Myocyte (in vitro differentiated cells): ENCODE results near the gene UBQLN4. TPM values are rescaled to one million over a fixed set of nuclear protein-coding genes. Genes with fewer than 3 reads are reported as not detected.

Experiments used
- DNase-seq: peaks from one replicate; pipeline ENCODE4 v3.0.0-alpha.2; 2012; ENCODE audit warnings: low read depth
- total RNA-seq: library from RNA; depleted of rRNA; stranded (reverse); fragments of >200 nt; gene quantifications from 2 replicates; pipeline ENCODE4 v1.2.3, GENCODE V29; 2014

UBQLN4 gene
- total RNA-seq, 1 donor from 2014 or later: 65.3 TPM

DNA sequence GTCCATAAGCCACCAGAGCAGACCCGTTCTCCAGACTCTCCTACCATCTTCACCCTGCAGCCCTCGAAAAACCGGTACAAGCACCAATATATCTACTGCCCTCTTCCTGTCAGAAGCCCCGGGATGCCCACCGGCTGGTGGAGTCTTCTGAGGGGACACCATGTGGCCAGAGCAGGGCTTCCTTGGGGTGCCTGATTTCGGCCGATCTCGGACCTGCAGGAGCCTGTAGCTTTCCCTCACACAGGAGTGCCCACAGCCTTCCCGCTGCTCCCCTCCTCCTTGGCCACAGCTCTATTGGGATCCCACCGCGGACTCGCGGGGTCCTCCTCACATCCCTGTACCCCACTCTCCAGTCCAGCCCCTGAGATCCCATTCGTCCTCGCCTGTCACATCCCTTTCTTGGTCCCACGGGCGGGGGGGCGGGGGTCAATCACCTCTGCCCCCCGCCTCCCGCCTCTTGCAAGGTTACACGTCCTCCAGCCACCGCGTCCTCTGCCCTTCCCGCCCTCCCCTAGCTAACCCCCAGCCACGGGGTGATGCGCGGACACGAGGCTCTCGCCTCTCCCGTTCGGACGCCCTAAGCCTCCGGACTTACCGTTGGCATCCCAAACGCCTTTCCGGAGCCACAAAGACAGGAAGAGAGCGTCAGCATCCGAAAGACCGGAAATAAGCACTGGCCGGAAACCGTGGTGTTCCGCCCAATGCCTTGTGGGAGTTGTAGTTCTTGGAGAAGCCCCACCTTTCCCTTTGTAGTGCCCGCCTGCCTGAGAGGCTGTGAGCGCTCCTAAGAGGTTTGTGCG lies 33.1 kb downstream of the UBQLN4 start, which contains the start of gene SSR2:
Gene SSR2, minus strand, starts transcription at position 659 of the 800 bp plus-strand sequence. CDS start 784 bp downstream, outside the sequence.
- DNase-seq: peak; percentile 93

DNA sequence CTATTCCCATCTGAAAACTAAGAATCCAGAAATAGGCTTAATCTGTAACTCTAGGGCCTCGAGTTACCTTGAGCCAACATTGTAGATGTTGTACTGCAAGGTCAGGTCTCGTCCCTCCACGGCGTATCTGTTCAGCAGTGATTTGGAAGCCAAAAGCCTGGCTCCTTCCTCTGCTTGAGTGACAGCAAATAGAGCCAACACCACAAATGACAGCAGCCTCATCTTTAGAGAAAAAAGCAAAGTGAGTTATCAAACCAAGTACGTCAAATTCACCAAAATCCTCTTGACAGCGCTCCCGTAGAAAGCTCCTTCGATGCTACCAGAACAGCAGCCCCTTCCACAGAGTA lies 33.7 kb downstream of the UBQLN4 start:
- no peak for DNase-seq

DNA sequence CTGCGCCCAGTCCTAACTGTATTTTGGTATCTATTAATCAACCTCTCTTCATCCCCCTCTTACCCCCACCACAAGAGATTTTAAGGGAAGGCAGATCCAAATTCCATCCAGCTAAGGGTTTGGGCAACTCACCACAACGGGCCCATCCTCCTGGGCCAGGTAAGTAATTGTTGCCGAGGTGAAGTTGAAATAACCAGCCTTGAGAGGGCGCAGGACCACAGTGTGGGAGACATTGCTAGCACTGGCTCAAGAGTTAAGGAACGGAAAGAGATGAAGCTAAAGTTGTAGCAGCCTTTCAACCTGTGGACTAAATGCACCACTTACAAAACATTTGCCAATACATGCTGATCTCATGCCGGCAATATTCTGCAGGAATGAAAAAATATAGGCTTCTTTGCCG lies 38.8 kb downstream of the UBQLN4 start:
- no peak for DNase-seq

DNA sequence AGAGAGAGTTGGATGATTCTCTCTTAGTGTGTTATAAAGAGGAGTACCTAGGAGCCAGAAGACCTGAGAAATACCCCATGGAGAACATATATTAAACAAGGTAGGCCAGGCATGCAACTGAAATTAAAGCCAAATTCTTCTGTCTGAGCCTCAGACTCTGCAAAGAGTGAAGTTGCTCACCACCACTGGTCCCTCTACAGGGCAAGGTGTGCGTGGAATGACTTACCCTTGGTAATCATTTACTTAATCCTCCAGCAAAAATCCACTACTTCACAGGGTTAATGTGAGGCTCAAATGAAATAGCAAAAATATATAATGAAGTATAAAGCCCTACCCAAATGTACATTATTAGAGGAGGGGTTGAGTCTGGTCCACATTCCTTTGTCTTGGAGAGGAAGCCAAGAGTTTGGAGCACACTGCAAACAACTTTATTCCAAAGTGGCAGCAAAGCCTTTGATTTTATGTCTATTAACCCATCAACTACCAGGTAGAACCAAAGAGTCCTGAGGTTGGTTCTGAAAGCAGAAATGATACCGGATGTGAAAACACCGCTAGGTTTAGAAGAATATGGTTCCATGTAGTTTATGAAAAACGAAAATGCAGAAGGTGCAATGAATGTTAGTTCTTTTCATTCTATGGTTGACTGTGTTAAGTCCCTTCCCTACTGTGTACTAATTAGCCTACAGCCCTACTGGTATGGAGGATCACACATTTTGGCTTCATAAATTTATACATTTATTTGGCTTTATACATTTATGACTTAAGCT lies 41.4 kb downstream of the UBQLN4 start:
- no peak for DNase-seq

DNA sequence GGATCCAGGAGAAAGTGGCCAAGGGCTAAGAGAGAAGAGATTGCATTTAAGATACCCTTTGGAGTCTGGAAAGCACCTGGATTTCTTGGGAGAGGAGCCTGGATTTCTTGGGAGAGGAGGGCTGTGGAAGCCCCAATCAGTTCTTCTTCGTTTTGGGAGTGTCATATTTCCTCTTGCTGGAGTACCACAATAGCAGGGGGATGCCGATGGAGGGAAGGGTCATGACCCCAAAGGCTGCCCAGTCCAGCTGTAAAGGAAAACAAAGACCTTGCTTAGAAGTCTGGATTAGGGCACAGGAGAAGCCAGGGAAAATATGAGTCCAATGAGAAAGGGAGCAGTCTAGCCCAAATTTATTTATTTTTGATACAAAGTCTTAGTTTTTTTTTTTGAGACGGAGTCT lies 44.2 kb downstream of the UBQLN4 start:
- DNase-seq: no peak

DNA sequence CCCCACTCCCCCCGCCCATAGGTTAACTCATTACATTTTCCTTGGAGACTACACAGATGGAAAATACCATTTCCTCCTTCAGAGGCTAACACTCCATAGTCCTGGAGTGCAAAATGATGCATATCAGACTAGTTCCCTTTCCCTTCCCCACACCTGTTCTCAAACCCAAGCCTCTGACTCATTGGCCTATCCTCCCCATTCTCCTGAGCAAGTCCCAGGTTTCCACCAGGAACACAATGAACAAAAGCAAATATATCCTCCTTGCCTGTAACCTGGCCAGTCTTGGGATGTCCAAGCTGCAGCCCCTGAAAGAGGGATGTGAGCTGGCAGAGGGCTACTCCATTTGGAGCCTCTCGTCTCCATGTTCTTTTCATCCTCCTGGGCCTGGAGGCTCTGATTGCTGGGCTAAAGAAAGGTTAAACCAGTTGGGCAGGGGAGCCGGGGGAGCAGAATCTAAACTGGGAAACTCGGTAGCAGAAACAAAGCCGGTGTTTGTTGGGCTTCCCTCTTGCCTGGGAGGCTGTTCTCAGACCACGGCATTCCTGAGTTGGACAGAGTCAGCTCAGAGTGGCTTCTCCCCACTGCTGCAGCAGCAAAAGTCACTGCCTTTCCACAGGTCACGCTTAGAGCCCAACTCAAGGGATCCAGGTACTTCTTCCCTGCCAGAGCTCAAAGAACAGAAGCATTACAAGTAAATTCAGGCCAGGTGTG lies 46.8 kb downstream of the UBQLN4 start:
- DNase-seq: peak; percentile 81

DNA sequence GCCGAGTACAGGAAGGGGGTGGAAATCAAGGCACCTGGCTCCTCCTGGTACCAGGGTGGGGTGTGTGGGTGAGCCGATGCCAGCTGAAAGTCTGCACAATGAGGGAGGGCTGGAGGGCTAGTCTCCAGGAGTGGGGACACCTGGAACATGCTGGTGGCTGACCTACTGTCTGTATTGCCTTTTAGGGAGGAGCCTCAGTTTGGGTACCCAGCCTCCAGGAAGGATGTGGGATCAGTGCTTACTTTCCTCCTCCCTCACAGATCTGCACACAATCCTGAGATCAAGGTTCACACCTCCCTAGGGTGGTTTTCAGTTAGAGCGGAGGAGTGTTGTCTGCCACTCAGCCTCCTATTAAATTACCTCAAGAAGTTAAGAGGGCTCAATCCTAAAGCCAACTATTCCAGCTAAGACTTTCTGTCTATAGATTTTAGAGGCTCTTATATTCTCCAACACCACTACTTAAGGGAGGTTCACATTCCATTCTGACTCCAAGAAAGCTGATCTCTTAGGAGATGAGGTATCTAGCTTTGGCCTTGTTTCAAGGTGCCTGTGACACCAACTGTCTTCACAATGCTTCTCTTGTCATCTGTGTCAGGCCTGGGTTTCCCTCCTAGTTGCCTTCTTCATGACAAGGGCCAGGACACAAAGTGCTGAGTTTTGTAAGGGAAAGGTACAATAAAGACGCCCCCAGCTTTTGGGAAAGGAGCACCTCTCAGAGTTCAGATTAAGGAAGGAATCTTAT lies 48.6 kb downstream of the UBQLN4 start:
- DNase-seq: peak; percentile 63

DNA sequence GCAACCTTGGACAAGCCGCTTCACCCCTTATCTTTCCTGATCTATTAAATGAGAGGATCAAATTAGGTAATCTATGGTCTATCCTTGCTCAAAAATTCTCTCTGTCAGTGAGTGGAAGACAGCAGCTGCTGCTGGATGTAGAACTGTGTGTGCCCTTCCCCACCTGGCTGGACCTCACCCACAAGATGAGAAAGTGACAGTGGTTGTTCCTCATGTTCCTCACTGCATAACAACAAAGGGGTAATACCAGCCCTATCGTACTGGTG lies 49.7 kb downstream of the UBQLN4 start:
- DNase-seq: peak; percentile 40

DNA sequence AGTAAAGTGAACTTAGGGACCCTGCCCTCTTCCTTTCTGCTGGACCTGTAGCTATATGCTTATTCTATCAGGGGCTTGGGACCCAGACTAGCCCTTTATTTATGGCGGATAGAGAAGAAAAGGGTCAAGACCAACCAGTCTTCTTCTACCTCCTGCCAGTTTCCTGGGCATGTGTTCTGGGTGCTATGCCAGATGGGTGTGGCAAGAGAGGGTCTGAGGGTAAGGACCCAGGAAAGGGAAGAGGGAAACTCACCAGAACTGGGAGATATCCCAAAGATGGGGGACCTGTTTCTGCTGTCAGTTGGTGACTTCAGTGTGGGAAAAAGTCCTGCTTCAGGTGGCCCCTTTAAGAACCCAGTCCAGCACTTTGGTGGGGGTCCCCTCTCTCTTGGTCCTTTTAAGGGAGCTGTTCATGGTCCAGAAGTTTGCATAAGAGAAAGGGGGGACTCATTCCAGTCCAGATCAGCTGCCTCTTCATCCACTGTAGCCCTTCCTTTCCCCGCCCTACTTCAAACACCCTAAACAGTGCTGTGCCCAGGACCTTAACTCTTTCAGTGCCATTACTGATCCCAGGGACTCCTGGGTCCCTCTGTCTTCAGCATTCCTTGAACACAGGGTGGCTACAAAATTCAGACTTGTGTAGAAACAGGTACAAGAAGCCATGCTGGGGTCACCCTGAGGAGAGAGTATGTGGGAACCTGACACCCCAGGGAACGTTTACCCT lies 51.2 kb downstream of the UBQLN4 start:
- no peak for DNase-seq

DNA sequence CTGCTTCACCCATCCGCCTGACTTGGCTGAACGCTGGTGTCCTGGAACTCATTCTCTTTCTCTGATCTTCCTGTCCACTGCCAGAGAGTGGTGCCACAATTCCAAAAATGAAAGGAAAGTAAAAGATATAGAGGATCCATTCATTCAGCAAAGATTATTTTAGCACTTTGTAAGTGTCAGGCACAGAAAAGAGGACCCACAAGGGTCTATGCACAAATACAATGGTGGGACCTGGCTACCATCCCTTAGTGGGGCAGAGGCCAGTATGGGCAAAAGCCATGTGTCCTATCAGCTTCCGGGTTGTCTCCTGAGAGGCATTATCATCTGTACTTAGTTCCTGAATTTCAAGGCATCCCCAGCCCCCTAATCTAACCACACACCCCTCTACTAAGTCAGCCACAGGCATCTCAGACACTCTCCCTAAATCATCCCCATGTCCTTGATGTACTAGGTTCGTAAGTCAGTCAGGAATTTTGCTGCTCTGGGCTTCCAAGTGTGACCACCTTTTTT lies 51.9 kb downstream of the UBQLN4 start:
- DNase-seq: peak; percentile 55

DNA sequence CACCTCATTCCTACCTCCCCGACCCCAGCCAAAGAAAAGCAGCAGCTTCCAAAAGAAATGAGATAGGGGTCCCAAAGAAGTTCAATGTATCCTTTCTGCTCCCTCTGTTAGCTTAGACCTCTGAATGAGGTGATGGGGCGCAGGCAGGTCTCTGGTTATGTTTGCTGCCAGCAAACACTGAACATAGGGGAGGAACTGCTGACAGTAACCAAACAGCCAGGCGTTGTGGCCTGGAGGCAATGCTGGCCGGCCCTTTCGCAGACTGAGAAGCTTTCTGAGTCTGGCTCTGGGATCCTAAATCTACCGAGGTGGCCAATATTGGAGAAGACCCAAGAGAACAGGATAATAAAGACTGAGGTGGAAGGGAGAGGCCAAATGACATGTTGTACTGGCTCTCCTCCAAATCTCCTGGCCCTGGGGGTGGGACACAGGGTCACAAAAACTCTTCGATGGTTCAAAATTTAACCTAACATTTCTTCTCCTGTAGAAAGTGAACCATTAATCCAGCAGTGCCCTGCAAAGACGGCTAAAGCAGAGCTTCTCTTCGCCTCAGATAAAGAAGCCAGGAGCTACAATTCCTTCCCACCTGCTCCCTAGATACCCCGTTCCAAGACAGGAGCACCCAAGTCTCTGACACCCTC lies 52.5 kb downstream of the UBQLN4 start:
- DNase-seq: no peak

DNA sequence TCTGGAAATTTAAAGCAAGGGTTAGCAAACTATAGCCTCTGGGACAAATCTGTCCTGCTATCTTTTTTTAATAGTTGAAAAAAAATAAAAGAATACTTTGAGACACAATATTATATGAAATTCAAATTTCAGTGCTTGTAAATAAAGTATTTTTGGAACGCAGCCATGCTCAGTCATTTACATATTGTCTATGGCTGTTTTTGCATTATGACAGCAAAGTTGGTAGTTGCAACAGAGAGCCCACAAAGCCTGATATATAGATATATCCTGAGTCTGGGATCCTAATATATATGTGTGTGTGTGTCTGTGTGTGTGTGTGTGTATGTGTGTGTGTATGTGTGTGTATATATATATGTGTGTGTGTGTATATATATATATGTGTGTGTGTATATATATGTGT lies 53.6 kb downstream of the UBQLN4 start:
- no peak for DNase-seq

DNA sequence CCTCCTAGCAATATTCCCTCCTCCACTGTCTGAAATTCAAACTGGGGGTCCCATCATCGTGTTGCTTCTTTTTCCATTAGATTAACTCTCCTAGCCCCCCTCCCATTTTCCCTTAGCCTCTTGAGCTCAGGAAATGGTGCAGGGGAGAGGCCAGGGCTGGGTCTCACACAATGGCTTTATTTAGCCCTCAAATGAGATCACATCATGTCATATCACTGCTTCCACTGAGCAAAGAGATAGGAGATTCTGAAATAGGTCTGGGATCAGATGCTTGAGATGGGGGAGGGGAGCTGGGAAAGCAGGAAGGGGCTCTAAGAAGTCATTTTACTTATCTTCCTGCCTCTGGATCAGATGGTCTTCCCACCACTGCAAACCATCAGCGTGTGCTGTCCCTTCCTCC lies 57.4 kb downstream of the UBQLN4 start:
- no peak for DNase-seq

DNA sequence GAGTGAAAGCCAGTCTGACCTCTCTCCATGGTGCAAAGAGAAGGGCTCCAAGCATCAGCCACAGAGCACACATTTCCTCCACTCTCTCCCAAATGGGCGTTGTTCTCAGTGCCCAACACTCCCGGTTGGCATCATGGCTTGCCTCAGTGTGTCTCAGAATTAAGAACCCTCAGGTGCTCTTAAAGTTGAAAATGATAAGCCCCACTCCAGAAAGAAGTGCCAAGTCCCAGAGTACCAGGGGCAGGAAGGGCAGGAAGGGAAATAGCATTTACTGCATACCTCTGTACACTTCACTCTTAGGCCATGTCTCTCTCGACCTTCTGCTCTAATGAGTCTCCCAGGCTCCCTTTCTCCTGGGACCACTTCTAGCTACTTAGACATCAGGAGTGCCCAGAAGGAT lies 60.0 kb downstream of the UBQLN4 start:
- DNase-seq: no peak

DNA sequence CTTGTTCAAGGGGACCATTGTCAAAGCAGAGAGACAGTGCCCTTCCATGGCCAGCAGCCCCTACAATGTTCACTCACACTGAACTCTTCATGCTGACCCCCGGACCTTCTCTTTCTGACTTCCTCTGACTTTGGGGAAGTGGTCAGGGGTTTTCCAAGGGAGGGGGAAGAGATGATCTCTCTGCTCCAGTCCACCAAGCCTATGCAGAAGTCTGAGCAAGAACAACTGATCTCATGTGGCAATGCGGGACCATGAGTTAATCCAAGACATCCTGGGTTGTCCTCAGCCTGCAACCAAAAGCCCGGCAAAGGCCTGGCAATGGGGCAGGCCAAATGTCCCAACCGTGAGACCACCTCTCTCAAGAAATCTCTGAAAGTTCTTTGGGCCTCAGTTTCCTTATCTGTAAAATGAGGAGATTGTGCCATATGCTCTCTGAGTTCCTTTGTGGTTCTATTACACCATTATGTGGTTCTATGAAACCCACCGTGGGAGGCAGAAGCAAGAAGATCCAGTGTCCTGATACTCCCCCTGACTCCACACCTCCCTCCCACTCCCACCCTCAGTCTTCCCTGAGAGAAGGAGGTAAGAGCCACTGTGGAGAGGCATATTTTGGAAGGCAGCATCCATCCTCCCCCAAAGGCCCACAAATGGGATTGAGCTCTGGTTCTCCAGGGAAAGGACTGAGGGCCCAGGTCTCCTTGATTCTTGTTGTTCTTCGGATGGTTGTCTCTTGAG lies 63.4 kb downstream of the UBQLN4 start:
- no peak for DNase-seq

DNA sequence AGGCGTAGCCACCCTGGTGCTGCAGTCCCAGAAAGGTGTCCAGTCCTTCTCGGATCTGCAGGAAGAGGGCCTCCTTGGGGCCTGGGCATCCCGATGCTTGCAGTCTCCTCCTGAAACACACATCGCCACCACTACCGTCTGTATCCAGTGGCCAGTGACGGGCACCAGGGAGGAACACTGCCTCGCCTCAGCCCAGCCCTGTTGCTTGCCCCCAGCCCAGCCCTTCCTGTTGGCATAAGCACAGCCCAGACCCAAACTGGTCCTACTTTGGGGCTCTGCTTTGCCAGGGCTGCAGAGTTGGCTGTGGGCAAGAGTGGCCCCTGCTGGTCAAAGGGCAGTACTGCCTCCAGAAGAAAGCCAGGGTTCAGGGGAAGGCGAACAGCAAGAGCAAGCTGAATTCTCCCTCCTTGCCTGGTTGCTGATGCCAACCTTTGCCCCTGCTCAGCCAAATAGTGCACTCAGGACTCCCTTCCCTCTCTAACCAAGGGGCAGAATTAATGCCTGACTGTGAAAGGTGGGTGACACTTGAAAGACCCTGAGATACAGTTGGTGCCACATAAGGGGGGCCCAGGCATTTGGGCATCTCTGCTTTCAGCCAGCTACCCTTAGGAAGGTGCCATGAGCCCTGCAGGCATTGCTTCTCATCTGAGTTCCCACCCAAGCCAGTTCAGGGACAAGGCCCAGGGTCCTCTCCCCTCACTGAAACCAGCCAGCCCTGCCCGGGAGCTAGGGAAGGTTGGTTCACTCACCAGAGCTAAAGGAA lies 64.2 kb downstream of the UBQLN4 start:
- DNase-seq: peak; percentile 80
